ENCODE results near the gene ADAMTSL3. TPM values are rescaled to one million over a fixed set of nuclear protein-coding genes. Genes with fewer than 3 reads are reported as not detected.

Gene ADAMTSL3
- total RNA-seq, 1 donor from 2014 or later: 11.5 TPM

DNA sequence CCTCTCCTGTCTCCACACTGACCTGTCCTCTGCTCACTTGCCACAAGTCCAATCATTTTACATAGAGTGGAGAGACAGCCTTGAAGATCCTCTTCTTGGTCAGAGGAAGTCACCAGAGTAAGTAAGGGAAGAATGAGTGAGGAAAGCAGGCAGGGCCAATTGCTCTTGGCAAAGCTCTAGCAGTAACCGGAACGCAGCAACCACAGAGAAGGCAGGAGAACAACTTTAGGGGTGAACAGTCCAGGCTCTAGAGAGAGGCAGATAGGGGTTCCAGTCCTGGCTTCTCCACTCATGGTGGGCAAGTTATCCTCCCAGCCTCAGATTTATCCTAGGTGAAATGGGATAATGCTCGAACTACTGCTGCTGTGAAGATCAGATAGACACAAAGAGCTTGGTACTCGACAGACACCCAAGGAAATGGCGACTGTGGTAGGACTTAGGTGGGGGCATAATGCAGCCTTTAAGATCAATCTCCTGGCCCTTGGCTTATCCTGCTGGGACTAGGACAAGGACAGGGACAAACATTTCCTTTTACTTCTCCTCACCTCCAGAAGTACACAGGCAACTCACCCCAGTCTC lies 1.2 kb upstream of the ADAMTSL3 start:
- DNase-seq (ENCODE audit: missing footprints): no peak
- ATAC-seq: no peak
- intact Hi-C loops (cut with DNase I): loop anchor here (5.0 to 10.0 kb wide), 4 partner anchors 45 to 382 kb away; no protein-coding TSS in a partner anchor

DNA sequence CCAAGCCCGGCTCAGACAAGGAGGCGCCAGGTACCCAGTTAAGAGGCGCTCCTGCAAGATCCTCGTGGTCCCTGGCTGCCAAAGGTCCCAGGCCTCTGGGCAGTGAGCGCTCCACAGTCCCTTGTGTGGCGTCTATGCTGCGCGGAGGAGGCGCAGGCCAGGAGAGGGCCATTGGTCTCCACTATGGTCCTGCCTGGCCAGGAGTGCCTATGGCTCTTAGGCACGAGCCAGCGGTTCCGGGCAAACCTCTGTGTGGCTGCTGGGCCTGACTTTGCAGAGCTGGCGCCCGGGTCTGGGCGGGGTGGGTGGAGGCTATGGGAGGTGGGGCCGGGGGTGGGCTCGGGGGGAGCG lies 660 bp upstream of the ADAMTSL3 start:
- intact Hi-C loops (cut with DNase I): loop anchor here (5.0 to 10.0 kb wide), 4 partner anchors 46 to 382 kb away; no protein-coding TSS in a partner anchor
- DNase-seq (ENCODE audit: missing footprints) (no peak), ATAC-seq (no peak)

DNA sequence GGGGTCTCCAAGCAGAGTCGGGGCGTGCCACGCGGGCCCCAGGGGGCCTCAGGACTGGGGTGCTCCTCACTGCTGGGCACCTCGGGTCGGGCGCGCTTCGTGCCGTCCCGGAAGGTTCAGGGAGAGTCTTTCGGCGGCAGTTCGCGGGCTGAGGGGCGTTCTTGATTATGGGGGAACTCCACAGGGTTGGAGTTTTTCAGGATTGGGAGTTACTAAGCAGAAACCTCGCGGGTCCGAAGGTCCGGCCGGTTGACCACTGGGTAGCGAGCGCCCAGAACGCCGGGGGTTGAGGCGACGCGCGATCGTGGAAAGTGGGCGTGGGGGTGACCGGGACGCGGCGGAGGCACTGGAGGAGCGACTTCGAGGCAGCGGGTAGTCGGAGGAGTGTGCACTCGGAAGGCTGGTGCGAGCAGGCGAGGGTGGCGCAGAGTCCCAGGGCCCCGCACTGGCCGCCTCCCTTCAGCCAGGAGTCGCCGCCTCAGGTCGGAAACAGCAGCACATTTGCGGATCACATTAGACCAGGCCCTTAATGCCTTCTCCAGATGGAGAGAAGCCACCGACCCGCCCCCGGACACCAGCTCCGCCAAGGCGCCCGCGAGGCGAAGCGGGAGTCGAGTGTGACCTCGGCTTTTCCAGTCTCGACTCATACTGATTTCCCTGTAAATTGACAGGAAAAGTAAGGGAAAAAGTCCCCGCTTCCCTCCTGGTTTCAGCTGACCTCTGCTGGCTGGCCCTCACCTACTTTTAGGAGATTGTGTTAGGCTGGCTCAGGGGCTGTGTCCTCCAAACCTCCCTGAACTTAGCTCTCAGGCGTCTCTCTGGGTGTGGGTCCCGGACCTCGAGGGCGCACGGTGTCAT lies 685 bp downstream of the ADAMTSL3 start:
- peak; percentile 27 for ATAC-seq
- intact Hi-C loops (cut with DNase I): loop anchor here (5.0 to 10.0 kb wide), 5 partner anchors 47 to 380 kb away; no protein-coding TSS in a partner anchor
- DNase-seq (ENCODE audit: missing footprints): peak; percentile 70

DNA sequence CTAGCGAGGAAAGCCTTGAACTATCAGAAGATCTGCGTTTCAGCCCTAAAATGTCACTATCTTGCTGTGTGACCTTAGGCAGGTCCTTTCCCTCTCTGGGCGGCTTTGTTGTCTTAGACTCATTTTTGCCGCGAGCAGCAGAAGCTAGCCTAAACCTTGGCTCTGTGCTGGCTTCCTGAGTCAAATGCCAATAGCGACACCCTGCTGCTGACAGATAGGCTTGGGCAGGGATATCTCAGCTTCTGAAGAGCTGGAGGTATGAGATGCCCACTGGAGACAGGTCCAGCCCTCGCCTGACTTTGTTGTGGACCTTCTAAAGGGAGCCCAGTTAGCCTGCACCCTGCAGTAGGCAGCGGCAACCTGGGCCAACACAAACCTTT lies 1.3 kb downstream of the ADAMTSL3 start:
- DNase-seq (ENCODE audit: missing footprints) (no peak), ATAC-seq (no peak)

DNA sequence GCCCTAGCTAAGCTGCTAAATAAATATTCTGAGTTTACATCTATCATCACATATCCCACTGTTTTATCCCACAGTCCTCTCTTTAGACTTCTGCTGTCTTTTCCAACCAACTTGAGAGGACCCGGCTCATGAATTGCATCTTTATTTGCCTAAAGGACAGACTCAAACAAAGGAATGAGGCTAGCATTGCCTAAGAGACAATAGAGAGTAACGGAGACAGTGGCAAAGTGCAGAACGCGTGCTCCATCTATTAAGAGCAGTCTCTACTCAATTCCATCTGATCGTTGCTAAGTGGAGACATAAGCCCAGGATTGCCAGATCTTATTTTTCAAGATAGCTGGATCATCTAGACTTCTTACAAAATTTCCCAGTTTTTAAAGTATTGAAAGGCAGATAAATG lies 2.3 kb downstream of the ADAMTSL3 start:
- intact Hi-C loops (cut with DNase I): loop anchor here (5.0 to 10.0 kb wide), 3 partner anchors 91 to 379 kb away; no protein-coding TSS in a partner anchor
- ATAC-seq: no peak
- no peak for DNase-seq (ENCODE audit: missing footprints)

More for the DNA sequence above, 1.3 kb downstream of the ADAMTSL3 start:
- intact Hi-C loops (cut with DNase I): loop anchor here (5.0 to 10.0 kb wide), 3 partner anchors 92 to 380 kb away; no protein-coding TSS in a partner anchor

DNA sequence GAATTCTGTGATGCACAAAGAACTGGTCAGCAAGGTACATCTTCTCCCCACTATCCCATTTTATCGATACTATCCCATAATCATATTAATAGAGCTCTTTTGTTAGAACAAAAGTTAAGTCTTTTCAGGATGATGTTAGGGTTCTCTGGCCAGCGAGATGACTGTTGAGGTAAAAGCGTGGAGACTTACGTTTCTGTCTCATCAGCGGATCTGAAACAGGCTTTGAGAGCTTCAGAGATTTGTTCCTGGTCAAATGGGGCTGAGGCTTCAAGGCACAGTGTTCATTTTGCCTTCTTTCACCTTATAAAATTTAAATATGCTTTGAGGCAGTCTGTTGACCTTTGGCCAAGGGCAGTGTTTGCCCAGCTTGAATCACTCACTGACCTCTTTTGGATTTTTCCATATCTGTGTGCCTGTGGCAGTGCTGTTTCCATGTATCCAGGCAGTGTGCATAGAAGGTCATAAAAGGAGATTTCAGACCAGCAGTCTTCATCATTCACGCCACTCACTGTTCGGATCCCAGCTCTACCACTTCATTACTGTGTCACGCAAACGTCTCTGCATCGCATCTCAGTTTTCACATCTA lies 3.1 kb downstream of the ADAMTSL3 start:
- ATAC-seq (no peak), DNase-seq (ENCODE audit: missing footprints) (no peak)
- intact Hi-C loops (cut with DNase I): loop anchor here (5.0 to 10.0 kb wide), 3 partner anchors 90 to 378 kb away; no protein-coding TSS in a partner anchor

DNA sequence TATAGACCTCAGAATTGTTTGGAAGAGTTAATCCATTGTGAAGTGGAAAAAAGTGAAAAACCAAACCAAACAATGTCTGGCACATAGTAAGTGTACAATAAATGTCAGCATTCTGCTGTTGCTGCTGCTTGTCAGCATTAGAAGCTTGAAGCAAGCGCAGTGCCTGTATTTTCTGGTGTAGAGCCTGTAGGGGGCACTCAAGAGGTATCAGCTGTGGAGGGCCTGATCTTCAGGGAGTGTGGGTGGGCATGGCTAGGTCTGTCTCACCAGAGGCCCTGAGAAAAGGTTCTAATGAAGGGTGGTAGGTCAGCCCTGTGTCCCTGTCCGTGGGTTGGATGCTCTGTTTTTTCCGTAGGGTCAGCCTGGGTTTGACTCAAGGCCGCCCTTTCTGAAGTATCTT lies 3.6 kb downstream of the ADAMTSL3 start:
- DNase-seq (ENCODE audit: missing footprints): no peak
- intact Hi-C loops (cut with DNase I): loop anchor here (5.0 to 10.0 kb wide), 3 partner anchors 90 to 377 kb away; no protein-coding TSS in a partner anchor
- no peak for ATAC-seq

DNA sequence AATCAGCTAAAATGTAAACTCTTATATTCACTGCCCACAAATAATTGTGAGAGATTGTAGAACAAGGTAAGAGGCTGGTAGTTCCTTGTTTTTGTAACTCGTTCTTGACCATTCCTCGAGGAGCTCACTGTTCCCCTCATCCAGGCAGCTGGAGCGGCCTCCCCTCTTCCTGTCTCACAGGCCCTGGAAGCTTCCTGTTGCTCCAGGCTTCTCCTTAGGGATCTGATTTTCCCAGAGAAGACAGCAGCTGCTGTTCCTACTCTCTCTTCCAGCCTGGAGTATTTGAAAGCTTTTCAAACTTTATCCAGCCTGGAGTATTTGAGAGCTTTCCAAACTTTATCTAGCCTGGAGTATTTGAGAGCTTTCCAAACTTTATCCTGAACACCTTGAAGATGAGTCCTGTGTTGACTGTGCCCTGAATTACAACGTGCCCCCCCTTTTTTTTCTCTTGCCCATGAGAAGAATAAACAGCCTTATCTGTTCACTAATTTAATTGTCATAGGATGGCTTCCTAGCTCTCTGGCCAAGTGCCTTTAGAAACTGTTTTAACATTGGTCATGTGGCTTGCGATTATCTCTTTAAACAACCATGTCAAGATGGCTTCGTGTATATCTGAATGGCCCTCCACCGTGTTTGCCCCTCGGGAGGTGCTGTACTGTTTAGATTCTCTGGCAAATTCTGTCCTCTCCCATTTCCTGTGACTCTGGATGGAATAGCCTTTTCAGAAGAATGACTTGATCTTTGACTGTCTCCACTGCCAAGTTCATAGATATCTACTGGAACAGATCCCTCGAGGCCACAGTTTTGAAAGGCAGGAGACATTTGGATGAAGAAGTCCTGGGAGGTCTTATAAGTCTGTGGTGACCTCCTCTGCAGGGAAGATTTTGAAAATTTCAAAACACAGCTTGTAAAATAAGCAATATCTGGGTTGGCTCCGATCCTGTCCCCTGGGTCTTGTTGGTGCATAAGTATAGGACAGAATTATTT lies 4.8 kb downstream of the ADAMTSL3 start:
- intact Hi-C loops (cut with DNase I): loop anchor here (2.0 to 10.0 kb wide), 4 partner anchors 40 to 376 kb away; no protein-coding TSS in a partner anchor
- DNase-seq (ENCODE audit: missing footprints): peak; percentile 72
- ATAC-seq: peak; percentile 90

DNA sequence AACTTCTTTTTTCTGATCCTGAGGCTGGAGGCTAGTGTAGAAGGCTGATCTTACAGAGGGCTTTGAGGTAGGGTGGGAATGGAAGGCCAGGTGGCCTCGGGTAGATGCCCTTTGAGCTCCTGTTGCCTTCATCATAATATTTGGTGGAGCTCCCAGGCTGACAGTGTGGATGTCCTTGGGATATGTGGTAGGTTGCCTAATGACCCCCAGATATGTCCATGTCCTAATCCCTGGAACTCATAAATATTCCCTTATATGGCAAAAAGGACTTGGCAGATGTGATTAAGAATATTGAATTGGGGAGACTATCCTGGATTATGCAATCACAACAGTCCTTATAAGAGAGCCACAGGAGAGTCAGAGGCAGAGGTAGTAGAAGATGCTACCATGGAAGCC lies 5.5 kb downstream of the ADAMTSL3 start:
- intact Hi-C loops (cut with DNase I): loop anchor here (2.0 to 10.0 kb wide), 4 partner anchors 39 to 375 kb away; no protein-coding TSS in a partner anchor
- no peak for DNase-seq (ENCODE audit: missing footprints)
- ATAC-seq: peak; percentile 63

DNA sequence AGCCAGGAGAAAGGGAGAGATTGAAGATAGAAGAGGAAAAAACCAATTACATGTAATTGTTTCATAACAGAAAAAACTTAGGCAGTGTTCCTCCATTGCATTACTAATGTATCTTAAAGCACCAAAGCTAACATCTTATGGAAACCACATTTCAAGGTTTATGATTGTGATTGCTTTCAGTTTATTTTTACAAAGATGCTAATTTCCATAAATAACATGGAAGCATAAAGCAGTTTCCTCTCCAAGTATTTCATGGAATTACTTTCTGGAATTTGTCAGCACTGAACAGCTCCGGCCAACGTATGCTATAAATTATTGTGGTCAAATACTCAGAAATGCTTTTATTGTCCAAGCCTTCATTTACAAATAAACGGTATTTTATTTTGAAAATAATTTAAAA lies 11.6 kb downstream of the ADAMTSL3 start:
- ATAC-seq: no peak
- intact Hi-C loops (cut with DNase I): no loop called here
- DNase-seq (ENCODE audit: missing footprints): no peak

DNA sequence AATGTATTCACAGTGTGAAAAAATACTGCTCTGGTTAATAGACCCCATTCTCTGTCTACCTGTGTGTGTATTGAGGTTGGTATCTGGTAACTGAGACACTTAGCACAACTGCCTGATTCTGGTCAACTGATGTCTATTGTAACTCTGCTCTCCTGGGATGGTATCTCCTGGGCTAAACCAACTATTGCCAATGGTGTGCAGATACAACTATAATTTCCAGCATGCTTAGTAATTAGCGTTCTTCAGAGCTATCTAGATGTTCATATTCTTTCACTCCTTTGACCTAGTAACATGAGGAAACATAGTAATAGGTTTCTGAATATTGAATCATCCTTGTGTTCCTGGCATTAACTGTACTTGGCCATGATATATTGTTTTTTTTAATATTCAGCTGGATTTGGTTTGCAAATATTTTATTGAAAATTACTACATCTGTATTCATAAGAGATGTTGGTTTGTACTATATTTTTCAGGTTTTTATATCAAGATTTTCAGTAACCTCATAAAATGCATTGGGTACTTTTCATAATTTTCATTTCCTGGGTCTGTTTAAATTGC lies 16.8 kb downstream of the ADAMTSL3 start:
- intact Hi-C loops (cut with DNase I): no loop called here
- no peak for ATAC-seq
- DNase-seq (ENCODE audit: missing footprints): no peak

DNA sequence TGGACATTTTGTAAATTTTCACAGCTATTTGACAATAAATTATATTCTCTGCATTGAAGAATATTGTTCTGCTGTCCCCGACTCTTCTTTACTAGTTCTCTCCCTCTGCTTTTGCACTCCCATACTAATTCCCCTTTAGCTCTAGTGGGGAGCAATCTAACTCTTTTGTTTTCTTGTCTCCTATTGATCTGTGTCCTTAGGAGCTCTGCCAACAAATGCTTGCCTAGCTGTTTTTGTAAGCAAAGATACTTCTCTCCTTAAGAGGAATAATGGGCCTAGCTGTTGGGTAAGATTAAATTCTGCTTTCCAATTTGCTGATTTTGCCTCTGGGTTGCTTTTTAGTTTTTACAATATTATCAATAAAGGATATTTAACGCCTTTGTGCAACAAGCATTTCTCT lies 17.7 kb downstream of the ADAMTSL3 start:
- ATAC-seq: no peak
- DNase-seq (ENCODE audit: missing footprints): no peak
- intact Hi-C loops (cut with DNase I): no loop called here

DNA sequence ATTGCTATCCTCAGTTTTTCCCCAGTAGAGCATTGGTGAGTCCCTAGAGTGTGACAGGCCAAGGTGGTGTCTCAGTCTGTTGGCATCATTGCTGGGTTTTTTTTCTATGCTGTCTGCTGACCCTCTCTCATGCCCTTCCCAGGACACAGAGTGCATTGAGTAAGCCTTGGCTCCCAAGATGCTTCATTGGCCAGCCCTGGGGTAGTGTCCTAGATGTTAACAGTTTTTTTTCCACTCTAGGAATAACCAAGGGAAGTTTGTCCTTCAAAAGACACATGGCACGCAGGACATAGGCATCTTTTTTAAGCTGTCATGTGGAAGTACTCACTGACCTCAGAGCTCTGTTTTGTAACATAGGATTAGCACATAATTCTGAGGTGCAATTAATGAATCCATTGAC lies 19.5 kb downstream of the ADAMTSL3 start:
- peak; percentile 79 for ATAC-seq

DNA sequence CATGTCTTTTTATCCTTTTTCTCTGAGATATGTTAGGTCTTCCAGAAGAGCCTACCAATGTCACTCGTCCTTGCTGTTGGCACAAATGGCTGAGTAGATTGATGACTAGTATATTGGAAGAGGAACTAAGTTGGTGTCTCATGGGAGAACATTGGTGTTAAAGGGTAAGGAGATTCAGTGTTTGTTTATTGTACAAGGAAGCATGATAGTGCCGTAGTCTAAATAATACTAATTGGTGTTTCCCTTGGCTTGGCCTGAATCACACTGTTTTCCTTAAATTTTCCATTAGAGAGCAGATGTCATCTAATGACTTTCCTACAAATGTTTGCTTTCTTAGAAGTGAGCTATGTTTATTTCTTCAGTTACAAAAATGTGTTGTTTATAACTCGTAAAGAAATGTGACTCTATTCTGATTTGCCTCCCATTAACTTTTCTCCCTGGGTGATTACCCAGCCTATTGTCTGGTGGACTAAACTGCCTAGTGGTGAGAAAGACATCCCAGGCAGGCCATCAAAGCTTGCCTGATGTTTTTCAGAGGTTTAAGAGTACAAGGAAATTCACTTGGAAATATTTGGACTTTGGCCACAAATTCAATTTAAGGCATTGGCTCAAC lies 28.7 kb downstream of the ADAMTSL3 start:
- no peak for ATAC-seq

More for the DNA sequence above, 19.5 kb downstream of the ADAMTSL3 start:
- DNase-seq (ENCODE audit: missing footprints): no peak
- intact Hi-C loops (cut with DNase I): no loop called here

DNA sequence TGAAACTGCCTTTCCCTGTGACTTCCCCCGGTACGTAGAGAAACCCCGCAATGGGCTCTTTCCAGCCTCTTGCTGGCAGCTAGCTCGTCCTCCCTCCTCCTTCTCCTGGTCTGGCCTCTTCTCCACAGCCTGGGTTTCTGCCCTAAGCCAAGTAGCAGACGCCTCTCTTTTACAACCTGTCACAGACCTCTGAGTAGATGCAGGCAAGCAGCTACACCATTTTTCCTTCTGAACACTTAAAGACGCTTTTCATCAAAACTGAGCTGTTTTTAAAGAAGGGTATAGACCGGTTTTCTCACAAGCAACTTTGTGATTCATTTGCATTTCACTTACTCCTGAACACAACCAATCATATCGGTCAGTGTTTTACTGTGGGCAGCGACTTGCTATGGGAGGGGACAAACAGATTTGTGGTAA lies 32.0 kb downstream of the ADAMTSL3 start:
- intact Hi-C loops (cut with DNase I): no loop called here
- peak; percentile 26 for ATAC-seq

More for the DNA sequence above, 28.7 kb downstream of the ADAMTSL3 start:
- no peak for DNase-seq (ENCODE audit: missing footprints)
- intact Hi-C loops (cut with DNase I): no loop called here

DNA sequence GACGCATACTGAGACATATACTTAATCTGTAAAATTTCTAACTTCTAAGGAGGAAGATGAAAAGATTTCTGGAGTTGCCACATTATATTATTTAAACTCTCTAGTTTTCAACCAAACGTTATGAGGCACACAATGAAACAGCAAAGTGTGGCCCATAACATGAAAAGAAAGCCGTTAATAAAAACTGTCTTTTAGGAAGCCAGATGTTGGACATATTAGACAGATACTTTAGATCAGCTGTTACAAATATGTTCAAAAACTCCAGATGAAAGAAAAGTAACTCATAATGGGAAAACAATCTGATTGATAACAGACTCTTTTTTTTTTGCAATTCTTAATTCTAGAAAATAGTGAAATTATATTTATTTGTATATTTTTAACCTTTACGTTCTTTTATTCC lies 34.3 kb downstream of the ADAMTSL3 start:
- no peak for ATAC-seq
- DNase-seq (ENCODE audit: missing footprints): no peak
- intact Hi-C loops (cut with DNase I): no loop called here

More for the DNA sequence above, 32.0 kb downstream of the ADAMTSL3 start:
- DNase-seq (ENCODE audit: missing footprints): no peak

DNA sequence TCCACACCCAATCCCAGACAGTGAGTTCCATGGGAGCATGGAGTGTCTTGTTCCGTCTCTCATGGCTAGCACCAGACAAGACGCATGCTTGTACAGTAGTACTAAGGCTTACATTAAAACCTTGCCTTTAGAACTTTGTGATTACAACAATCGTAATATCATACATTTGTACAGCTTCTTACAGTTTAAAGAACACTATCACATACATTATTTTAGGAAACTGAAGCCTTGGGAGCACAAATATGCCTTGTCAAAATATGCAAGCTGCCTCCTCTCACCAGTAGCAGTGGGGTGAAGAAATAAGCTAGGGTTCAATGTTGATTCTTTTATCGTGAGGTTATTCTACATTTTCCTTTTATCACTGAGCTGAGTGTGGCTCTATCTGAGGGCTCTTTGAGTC lies 36.8 kb downstream of the ADAMTSL3 start:
- DNase-seq (ENCODE audit: missing footprints) (no peak), ATAC-seq (no peak)
- intact Hi-C loops (cut with DNase I): no loop called here
